Lung (tissue), 12 donors: Measurements from ENCODE around the gene NRDE2. TPM values are rescaled to one million over a fixed set of nuclear protein-coding genes. Genes with fewer than 3 reads are reported as not detected.

Experiments
- ATAC-seq: fragments of 200-7000 bp; cut with Tn5 transposase; one replicate; pipeline ENCODE4 v1.9.1; 2020; ENCODE audit warnings: moderate number of reproducible peaks; ENCODE audit not compliant: insufficient read depth, low FRiP score
- DNase-seq, 3 donors: peaks; one replicate each; pipeline ENCODE4 v3.0.0-alpha.2; 2013 to 2017
- H3K27ac ChIP-seq, 2 donors: one replicate each; pipeline ENCODE4 v1.5.1; 2013; ENCODE audit warnings: mild to moderate bottlenecking in 2 of 2, moderate library complexity in 2 of 2, control low read depth in 1 of 2, inconsistent platforms in 1 of 2, low read depth in 1 of 2, low read length in 1 of 2
- H3K27me3 ChIP-seq, 3 donors: one replicate each; pipeline ENCODE4 v1.5.1; 2013; ENCODE audit warnings: low read length in 2 of 3; ENCODE audit not compliant: control insufficient read depth in 3 of 3, insufficient read depth in 3 of 3
- H3K36me3 ChIP-seq, 4 donors: one replicate each; pipeline ENCODE4 v1.5.1; 2013; ENCODE audit warnings: low read length in 4 of 4, mild to moderate bottlenecking in 1 of 4, moderate library complexity in 1 of 4; ENCODE audit not compliant: control insufficient read depth in 4 of 4, insufficient read depth in 4 of 4
- H3K4me1 ChIP-seq, 5 donors: one replicate each; pipeline ENCODE4 v1.5.1; 2013; ENCODE audit warnings: low read length in 5 of 5, mild to moderate bottlenecking in 2 of 5, moderate library complexity in 1 of 5; ENCODE audit not compliant: control insufficient read depth in 5 of 5, insufficient read depth in 5 of 5
- H3K4me3 ChIP-seq: one replicate; pipeline ENCODE4 v1.5.1; 2013; ENCODE audit warnings: mild to moderate bottlenecking, control low read depth, moderate library complexity
- H3K9ac ChIP-seq, 2 donors: one replicate each; pipeline ENCODE4 v1.5.1; 2013; ENCODE audit warnings: low read length in 2 of 2, control low read depth in 1 of 2; ENCODE audit not compliant: insufficient read depth in 1 of 2
- H3K9me3 ChIP-seq, 4 donors: one replicate each; pipeline ENCODE4 v1.5.1; 2013; ENCODE audit warnings: low read length in 3 of 4, mild to moderate bottlenecking in 1 of 4, moderate library complexity in 1 of 4; ENCODE audit not compliant: control insufficient read depth in 4 of 4, insufficient read depth in 3 of 4
- CTCF ChIP-seq: IDR thresholded peaks from 2 replicates; pipeline ENCODE4 v1.5.1; 2012; ENCODE audit warnings: mild to moderate bottlenecking; ENCODE audit errors: control extremely low read depth, extremely low read depth
- WGBS, 2 donors: extraction: QIAGEN DNeasy Blood & Tissue Kit; methylation state at CpG; one replicate each; pipeline ENCODE4 v1.1.7; 2013; 5-methylcytosine and 5-hydroxymethylcytosine counted together
- polyA plus RNA-seq, 2 donors: library from polyadenylated mRNA; stranded (reverse); fragments of 200-250 nt; gene quantifications; one replicate each; pipeline ENCODE4 v1.2.1, GENCODE V29; 2013
- total RNA-seq, 2 donors: library from RNA; depleted of rRNA in 1 of 2; stranded (reverse); fragments of >200 nt in 1 of 2; gene quantifications; one replicate each; pipeline ENCODE4 v1.2.1, GENCODE V29; 2014 to 2021
- donor health status: control.
- donor health status: control.
- donor health status: Bipolar disorder and iron deficiency.
- donor health status: healthy.
- donor health status: DM: yes; HTN: yes; CAD: no.

The NRDE2 gene
- total and polyA plus RNA-seq, 4 donors: 7.0 to 21.0 (median 13.3) TPM

GRCh38 chr14:90290337-90291011 is 41.3 kb downstream of the NRDE2 start:
- peaks cover 13 to 53% (median 41%) of the 10 kb centered on the region in 4 donors for H3K36me3 ChIP-seq
- 93% methylated on average over 6 of the region's 6 CpGs for WGBS, 2 donors
- no peak overlapping the region for H3K27ac ChIP-seq
- TF ChIP-seq CTCF: no peak
- no peaks in the 10 kb centered on the region for H3K27me3 ChIP-seq
- no peaks in the 10 kb centered on the region for H3K4me1 ChIP-seq
- no peak for DNase-seq
- H3K9me3 ChIP-seq: no peaks in the 10 kb centered on the region
- ATAC-seq: no peak
- no peak overlapping the region for H3K4me3 ChIP-seq
- no peak overlapping the region for H3K9ac ChIP-seq

- Histone ChIP-seq H3K9ac (no peak overlapping the region), H3K4me1 (no peaks in the 10 kb centered on the region), H3K36me3 (peaks cover 13 to 43% (median 38%) of the 10 kb centered on the region in 4 donors), H3K27me3 (no peaks in the 10 kb centered on the region), H3K9me3 (no peaks in the 10 kb centered on the region), H3K4me3 (no peak overlapping the region), H3K27ac (no peak overlapping the region)
- no peak for TF ChIP-seq CTCF
- peak; percentile 33 to 66 (median 54) for DNase-seq
- no peak for ATAC-seq
- WGBS, 2 donors: 63 to 68% methylated on average over 12 of the region's 12 CpGs
These were observed 42.9 kb downstream of the NRDE2 start for GRCh38 chr14:90288651-90289355.

- Histone ChIP-seq H3K9me3 (no peaks in the 10 kb centered on the region), H3K4me3 (no peak overlapping the region), H3K27me3 (no peaks in the 10 kb centered on the region), H3K27ac (no peak overlapping the region), H3K4me1 (no peaks in the 10 kb centered on the region), H3K36me3 (peaks cover 13 to 42% (median 38%) of the 10 kb centered on the region in 4 donors), H3K9ac (no peak overlapping the region)
- no peak for DNase-seq
- TF ChIP-seq CTCF: no peak
- WGBS, 2 donors: 86 to 90% methylated on average over 14 of the region's 14 CpGs
- no peak for ATAC-seq
These were observed 44.0 kb downstream of the NRDE2 start for GRCh38 chr14:90287791-90288190.
